Measurements from ENCODE around the gene PLXNA3. TPM values are rescaled to one million over a fixed set of nuclear protein-coding genes. Genes with fewer than 3 reads are reported as not detected.

PLXNA3 gene
- total RNA-seq, 1 donor from 2014 or later, result 57.2 TPM

DNA sequence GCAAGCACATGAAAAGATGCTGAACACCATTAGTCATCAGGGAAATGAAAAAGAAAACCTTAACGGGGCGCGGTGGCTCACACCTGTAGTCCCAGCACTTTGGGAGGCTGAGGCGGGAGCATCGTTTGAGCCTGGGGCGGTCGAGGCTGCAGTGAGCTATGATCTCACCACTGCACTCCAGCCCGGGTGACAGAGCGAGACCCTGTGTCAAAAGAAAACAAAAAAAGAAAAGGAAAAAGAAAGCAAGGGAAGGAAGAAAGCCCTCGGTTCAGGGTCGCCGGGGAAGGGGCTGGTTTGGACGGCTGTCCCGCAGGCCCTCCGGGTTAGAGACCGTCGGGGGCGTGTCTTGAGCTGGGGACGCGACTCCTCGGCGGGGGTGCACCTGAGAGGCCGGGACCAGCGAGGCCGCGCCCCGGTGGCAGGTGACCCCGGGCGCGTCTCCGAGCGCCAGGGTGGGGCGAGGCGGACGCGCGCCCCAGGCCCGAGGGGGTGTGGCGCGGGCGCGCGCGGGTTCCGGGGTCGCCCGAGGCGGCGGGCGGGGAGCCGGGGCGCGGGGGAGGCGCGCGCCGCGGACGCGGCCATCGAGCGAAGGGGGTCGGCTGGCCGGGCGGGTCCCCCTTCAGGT is 478 bp upstream of the PLXNA3 start:
- DNase-seq (ENCODE audit: low spot score), result no peak

- DNase-seq (ENCODE audit: low spot score), result no peak
These were observed 1.1 kb downstream of the PLXNA3 start for GRCh38 chrX:154458954-154459778.

- no peak for DNase-seq (ENCODE audit: low spot score)
These were observed 1.8 kb downstream of the PLXNA3 start for GRCh38 chrX:154459832-154460231.

DNA sequence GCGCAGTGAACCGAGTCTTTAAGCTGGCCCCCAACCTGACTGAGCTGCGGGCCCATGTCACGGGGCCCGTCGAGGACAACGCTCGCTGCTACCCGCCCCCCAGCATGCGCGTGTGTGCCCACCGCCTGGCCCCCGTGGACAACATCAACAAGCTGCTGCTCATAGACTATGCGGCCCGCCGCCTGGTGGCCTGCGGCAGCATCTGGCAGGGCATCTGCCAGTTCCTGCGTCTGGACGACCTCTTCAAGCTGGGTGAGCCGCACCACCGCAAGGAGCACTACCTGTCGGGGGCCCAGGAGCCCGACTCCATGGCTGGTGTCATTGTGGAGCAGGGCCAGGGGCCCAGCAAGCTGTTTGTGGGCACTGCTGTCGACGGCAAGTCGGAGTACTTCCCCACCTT is 2.2 kb downstream of the PLXNA3 start:
- no peak for DNase-seq (ENCODE audit: low spot score)

DNA sequence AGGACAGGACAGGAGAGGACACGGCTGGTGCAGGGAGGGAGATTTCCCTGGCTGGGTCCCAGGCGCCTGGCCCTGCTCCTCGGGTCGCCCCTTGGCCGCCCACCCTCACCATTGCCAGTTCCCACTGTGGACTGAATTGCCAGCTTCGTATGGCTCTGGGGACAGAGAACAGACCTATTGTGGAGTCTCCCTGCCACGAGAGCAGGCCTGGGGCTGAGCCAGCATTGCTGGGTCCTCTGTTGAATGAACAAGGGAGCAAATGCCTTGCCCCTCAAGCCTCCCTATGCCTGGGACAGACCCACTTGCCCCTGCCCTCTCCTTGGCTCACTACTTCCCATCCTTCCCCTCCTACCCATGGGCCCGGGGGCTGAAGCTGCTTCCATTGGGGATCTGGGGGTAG is 4.3 kb downstream of the PLXNA3 start:
- no peak for DNase-seq (ENCODE audit: low spot score)

DNA sequence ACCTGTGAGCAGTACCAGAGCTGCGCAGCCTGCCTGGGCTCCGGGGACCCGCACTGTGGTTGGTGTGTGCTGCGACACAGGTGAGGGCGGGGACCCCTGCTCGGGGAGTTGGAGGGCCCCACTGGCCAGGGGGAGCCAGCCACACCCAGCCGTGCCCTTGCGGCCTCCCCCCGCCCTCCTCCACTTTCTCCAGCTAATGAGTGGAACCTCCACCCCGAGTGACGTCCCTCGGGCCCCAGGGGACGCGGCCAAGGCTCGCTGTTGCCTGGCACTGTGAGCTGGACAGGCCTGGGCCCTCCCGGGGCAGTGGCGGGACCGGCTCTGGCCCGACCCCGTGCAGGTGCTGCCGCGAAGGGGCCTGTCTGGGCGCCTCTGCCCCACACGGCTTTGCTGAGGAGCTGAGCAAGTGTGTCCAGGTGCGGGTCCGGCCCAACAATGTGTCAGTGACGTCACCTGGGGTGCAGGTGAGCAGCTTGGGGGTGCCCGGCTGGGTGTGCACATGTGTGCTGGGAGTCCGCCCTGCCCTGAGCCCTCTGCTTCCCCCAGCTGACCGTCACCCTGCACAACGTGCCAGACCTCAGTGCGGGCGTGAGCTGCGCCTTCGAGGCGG is 5.6 kb downstream of the PLXNA3 start:
- no peak for DNase-seq (ENCODE audit: low spot score)

GRCh38 chrX:154464806-154465365 is 6.8 kb downstream of the PLXNA3 start:
- no peak for DNase-seq (ENCODE audit: low spot score)

DNA sequence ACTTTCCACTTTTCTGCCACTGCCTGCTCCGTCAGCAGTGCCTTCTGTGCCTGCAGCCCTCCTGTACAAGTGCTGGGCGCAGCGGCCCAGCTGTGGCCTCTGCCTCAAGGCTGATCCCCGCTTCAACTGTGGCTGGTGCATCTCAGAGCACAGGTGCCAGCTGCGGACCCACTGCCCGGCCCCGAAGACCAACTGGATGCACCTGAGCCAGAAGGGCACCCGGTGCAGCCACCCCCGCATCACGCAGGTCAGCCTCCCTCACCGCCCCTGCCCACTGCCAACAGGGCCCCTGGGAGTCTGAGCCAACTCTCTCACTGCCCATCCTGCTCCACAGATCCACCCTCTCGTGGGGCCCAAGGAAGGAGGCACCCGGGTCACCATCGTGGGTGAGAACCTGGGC is 7.5 kb downstream of the PLXNA3 start:
- no peak for DNase-seq (ENCODE audit: low spot score)

GRCh38 chrX:154466036-154466435 is 8.0 kb downstream of the PLXNA3 start:
- no peak for DNase-seq (ENCODE audit: low spot score)

GRCh38 chrX:154466907-154467306 is 8.8 kb downstream of the PLXNA3 start:
- DNase-seq (ENCODE audit: low spot score), result no peak

DNA sequence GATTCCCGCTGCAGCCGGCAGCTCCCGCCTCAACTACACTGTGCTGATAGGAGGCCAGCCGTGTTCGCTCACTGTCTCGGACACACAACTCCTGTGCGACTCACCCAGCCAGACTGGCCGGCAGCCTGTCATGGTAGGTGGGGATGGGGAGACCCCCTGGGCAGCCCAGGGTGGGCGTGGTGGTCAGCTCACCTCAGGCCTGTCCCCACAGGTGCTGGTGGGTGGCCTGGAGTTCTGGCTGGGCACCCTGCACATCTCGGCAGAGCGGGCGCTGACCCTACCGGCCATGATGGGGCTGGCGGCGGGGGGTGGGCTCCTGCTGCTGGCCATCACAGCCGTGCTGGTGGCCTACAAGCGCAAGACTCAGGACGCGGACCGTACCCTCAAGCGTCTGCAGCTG is 9.5 kb downstream of the PLXNA3 start:
- DNase-seq (ENCODE audit: low spot score), result no peak

- DNase-seq (ENCODE audit: low spot score), result no peak
These were observed 10.1 kb downstream of the PLXNA3 start for GRCh38 chrX:154468217-154468616.

DNA sequence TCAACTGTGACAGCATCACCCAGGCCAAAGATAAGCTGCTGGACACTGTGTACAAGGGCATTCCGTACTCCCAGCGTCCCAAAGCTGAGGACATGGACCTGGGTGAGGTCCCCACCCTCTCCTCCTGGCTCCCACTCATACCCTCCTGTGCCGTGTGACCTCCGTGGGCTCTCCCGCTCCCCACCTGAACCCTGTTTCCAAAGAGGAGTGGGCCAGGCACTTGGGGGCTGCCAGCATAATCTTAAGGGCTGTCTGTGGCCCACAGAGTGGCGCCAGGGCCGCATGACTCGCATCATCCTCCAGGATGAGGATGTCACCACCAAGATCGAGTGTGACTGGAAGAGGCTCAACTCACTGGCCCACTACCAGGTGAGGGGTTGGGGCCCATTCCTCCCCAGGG is 11.0 kb downstream of the PLXNA3 start:
- no peak for DNase-seq (ENCODE audit: low spot score)

GRCh38 chrX:154469880-154470279 is 11.8 kb downstream of the PLXNA3 start:
- no peak for DNase-seq (ENCODE audit: low spot score)

GRCh38 chrX:154470434-154470833 is 12.4 kb downstream of the PLXNA3 start:
- no peak for DNase-seq (ENCODE audit: low spot score)

- no peak for DNase-seq (ENCODE audit: low spot score)
These were observed 13.0 kb downstream of the PLXNA3 start for GRCh38 chrX:154470914-154471568.

- no peak for DNase-seq (ENCODE audit: low spot score)
These were observed 14.0 kb downstream of the PLXNA3 start for GRCh38 chrX:154471839-154472684.

- no peak for DNase-seq (ENCODE audit: low spot score)
These were observed 14.9 kb downstream of the PLXNA3 start for GRCh38 chrX:154472685-154473632.

DNA sequence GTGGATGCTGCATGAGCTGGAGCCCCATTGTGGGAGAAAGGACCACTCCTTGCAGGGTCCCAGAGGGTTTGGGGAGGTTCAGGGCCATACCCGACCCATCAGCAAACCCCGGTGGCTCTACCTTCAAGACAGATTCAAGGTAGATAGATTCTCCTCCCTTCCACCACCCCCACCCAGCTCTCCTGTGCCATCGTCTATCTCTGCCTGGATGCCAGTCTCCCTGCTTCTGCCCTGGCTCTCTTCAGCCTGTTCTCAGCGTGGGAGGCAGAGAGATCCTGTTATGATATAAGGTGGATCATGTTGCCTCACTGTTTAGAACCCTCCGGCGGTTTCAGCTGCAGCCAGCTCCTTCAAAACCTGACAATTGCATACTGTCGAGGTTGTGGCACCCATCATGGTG is 15.6 kb downstream of the PLXNA3 start:
- no peak for DNase-seq (ENCODE audit: low spot score)

- no peak for DNase-seq (ENCODE audit: low spot score)
These were observed 18.7 kb downstream of the PLXNA3 start for GRCh38 chrX:154476821-154477220.
